ENCODE data around the gene CSRNP3.

DNA sequence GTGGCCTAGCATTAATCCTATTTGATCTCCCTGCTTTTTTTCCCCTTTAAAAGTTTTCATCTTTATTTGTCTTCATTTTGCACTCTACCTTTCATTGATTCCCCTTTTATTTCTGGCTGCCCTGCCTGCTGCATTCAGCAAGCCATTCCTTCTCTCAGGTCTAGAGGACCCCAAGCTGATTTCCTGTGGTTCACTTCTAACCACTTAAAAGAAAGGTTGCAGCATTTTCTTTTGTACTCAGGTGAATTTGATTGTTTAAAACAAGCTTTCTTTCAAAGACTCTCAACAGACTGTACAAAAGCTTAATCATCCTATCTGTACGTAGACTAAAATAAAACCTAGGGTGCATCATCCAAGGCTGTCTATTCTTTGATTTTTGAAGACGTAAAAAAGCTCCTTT is 160.3 kb downstream of the CSRNP3 start:
- TF ChIP-seq CTCF (IDR thresholded peaks at IDR 0.05) (no peak), POLR2A (IDR thresholded peaks at IDR 0.05) (no peak)

Data from ovary (tissue), 3 donors.